Neural progenitor cell (in vitro differentiated cells): ENCODE data around the gene PEX3. TPM values are rescaled to one million over a fixed set of nuclear protein-coding genes. Genes with fewer than 3 reads are reported as not detected.
A peak's percentile ranks its signal among the peaks of the same experiment; 100 is the strongest.

Experiments used
- DNase-seq: peaks from one replicate; pipeline ENCODE4 v3.0.0-alpha.2; 2016; ENCODE audit warnings: low spot score
- H2AFZ ChIP-seq: fragments of 200-600 bp; sonication (generic); replicated peaks from 2 replicates; pipeline ENCODE4 v1.6.1; 2016; ENCODE audit warnings: antibody characterized with exemption
- H3F3A ChIP-seq: fragments of 200-600 bp; sonication (generic); 2 replicates; pipeline ENCODE4 v1.6.1; 2016; ENCODE audit warnings: antibody characterized with exemption, low read depth
- H3K27ac ChIP-seq: fragments of 200-600 bp; sonication (generic); 2 replicates; pipeline ENCODE4 v1.5.1; 2016; ENCODE audit warnings: mild to moderate bottlenecking
- H3K27me3 ChIP-seq: fragments of 200-600 bp; sonication (generic); 2 replicates; pipeline ENCODE4 v1.6.1; 2016; ENCODE audit warnings: mild to moderate bottlenecking, moderate library complexity
- H3K36me3 ChIP-seq: fragments of 200-600 bp; sonication (generic); 2 replicates; pipeline ENCODE4 v1.5.1; 2016
- H3K4me1 ChIP-seq: fragments of 200-600 bp; sonication (generic); 2 replicates; pipeline ENCODE4 v1.6.1; 2016; ENCODE audit warnings: mixed run types
- H3K4me2 ChIP-seq: fragments of 200-600 bp; sonication (generic); 2 replicates; pipeline ENCODE4 v1.6.1; 2016
- H3K4me3 ChIP-seq: fragments of 200-600 bp; sonication (generic); 2 replicates; pipeline ENCODE4 v1.5.1; 2016
- H3K79me2 ChIP-seq: fragments of 200-600 bp; sonication (generic); 2 replicates; pipeline ENCODE4 v1.6.1; 2016; ENCODE audit warnings: low read depth
- H3K9ac ChIP-seq: fragments of 200-600 bp; sonication (generic); 2 replicates; pipeline ENCODE4 v1.6.1; 2016
- H3K9me3 ChIP-seq: fragments of 200-600 bp; sonication (generic); 2 replicates; pipeline ENCODE4 v1.5.1; 2016; ENCODE audit warnings: low read depth
- H4K20me1 ChIP-seq: fragments of 200-600 bp; sonication (generic); 2 replicates; pipeline ENCODE4 v1.6.1; 2016; ENCODE audit warnings: low read depth
- H3K27ac Mint-ChIP-seq: 3 replicates; pipeline ENCODE4 v1.8.0; 2021; ENCODE audit warnings: mixed read lengths
- H3K27me3 Mint-ChIP-seq: 2 replicates; pipeline ENCODE4 v1.8.0; 2022; ENCODE audit warnings: low read depth, mild to moderate bottlenecking, inconsistent platforms, moderate library complexity, mixed read lengths; ENCODE audit not compliant: insufficient read depth
- H3K36me3 Mint-ChIP-seq: 3 replicates; pipeline ENCODE4 v1.8.0; 2021; ENCODE audit warnings: mixed read lengths
- H3K4me1 Mint-ChIP-seq: 3 replicates; pipeline ENCODE4 v1.8.0; 2021; ENCODE audit warnings: mixed read lengths
- H3K4me3 Mint-ChIP-seq: 3 replicates; pipeline ENCODE4 v1.8.0; 2021; ENCODE audit warnings: mild to moderate bottlenecking, moderate library complexity, mixed read lengths
- H3K9me3 Mint-ChIP-seq: 3 replicates; pipeline ENCODE4 v1.8.0; 2020; ENCODE audit warnings: mixed read lengths
- EZH2 ChIP-seq: fragments of 200-600 bp; sonication (generic); IDR thresholded peaks from 2 replicates; pipeline ENCODE4 v1.6.1; 2017; ENCODE audit warnings: antibody characterized with exemption, mild to moderate bottlenecking, moderate library complexity
- EZH2phosphoT487 ChIP-seq: fragments of 200-600 bp; sonication (generic); IDR thresholded peaks from 2 replicates; pipeline ENCODE4 v1.6.1; 2017; ENCODE audit warnings: antibody characterized with exemption
- total RNA-seq: library from RNA; depleted of rRNA; stranded (reverse); fragments of >200 nt; gene quantifications from 2 replicates; pipeline ENCODE4 v1.2.3, GENCODE V29; 2015; ENCODE audit warnings: low replicate concordance
- TF ChIP-seq, protein P1 (sequence below): fragments of 200-600 bp; sonication (generic); IDR thresholded peaks from 2 replicates; pipeline ENCODE4 v1.5.1; 2017; ENCODE audit warnings: antibody characterized with exemption, mild to moderate bottlenecking

PEX3 gene
- total RNA-seq, 1 donor from 2014 or later = 25.5 TPM

DNA sequence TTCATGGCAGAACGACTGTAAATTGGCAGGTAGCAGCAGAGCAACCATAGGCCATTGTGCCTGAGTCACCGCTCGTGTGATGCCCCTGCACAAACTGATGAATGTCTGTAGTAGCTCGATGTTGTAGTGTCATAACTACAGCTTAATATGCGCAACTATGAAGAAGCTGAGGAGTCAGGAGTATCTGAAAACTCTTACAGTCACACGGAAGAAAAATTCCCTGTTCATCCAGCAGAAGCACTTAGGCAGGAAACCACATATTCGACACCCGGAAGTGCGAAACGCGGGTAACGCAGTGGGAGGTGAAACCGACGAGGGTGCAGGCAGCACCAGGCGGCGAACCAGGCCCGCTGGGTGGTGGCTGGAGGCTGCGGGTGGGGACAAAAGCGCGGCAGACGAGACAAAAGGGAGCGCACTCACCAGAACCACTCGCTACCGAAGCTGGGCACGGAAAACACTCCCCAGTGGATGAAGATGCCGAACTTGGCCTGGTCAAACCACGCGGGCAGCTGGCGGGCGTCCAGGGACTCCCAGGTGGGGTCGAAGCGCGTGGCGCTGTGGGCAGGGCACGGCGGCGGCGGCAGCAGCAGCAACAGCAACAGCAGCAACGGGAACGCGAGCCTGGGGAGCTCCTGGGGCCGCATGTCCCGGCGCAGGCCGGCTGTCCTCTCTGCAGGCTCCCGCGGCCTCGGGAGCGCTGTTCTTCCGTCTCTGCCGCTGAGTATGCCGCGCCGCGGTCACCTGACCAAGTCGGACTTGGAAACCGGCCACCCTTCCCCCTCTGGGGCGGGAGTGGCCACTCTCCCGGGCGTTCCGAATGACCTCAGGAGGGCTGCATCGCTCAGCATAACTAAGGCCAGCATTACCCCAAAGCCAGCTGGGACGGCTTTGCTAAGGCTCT lies 60.6 kb downstream of the PEX3 start, which contains the start of gene FUCA2:
TSS of gene FUCA2 (minus strand) at position 730 of the 901 bp plus-strand sequence. CDS start at position 644, 86 bp downstream.
- peaks cover 4% of the 10 kb centered on the region for H3F3A ChIP-seq
- Mint-ChIP-seq H3K27ac (peak within 1 kb of the TSS; percentile 93), H3K4me1 (peaks cover 34% of the 10 kb centered on the region), H3K27me3 (peaks cover 4% of the 10 kb centered on the region), H3K4me3 (peak within 1 kb of the TSS; percentile 87), H3K9me3 (peaks cover 2% of the 10 kb centered on the region), H3K36me3 (peaks cover 18% of the 10 kb centered on the region)
- peak within 1 kb of the TSS; percentile 87 for H2AFZ ChIP-seq
- H3K27ac ChIP-seq = no peak within 1 kb of the TSS
- peaks cover 13% of the 10 kb centered on the region for H3K79me2 ChIP-seq
- no peaks in the 10 kb centered on the region for H4K20me1 ChIP-seq
- TF ChIP-seq, protein P1, sequence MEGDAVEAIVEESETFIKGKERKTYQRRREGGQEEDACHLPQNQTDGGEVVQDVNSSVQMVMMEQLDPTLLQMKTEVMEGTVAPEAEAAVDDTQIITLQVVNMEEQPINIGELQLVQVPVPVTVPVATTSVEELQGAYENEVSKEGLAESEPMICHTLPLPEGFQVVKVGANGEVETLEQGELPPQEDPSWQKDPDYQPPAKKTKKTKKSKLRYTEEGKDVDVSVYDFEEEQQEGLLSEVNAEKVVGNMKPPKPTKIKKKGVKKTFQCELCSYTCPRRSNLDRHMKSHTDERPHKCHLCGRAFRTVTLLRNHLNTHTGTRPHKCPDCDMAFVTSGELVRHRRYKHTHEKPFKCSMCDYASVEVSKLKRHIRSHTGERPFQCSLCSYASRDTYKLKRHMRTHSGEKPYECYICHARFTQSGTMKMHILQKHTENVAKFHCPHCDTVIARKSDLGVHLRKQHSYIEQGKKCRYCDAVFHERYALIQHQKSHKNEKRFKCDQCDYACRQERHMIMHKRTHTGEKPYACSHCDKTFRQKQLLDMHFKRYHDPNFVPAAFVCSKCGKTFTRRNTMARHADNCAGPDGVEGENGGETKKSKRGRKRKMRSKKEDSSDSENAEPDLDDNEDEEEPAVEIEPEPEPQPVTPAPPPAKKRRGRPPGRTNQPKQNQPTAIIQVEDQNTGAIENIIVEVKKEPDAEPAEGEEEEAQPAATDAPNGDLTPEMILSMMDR = peak; percentile 3
- no peak for TF ChIP-seq EZH2phosphoT487
- peaks cover 3% of the 10 kb centered on the region for H3K4me1 ChIP-seq
- DNase-seq = peak; percentile 88
- H3K9ac ChIP-seq = no peak within 1 kb of the TSS
- no peaks in the 10 kb centered on the region for H3K27me3 ChIP-seq
- H3K4me3 ChIP-seq = peak within 1 kb of the TSS; percentile 51
- H3K36me3 ChIP-seq = no peaks in the 10 kb centered on the region
- H3K9me3 ChIP-seq = no peaks in the 10 kb centered on the region
- peak within 1 kb of the TSS; percentile 78 for H3K4me2 ChIP-seq

DNA sequence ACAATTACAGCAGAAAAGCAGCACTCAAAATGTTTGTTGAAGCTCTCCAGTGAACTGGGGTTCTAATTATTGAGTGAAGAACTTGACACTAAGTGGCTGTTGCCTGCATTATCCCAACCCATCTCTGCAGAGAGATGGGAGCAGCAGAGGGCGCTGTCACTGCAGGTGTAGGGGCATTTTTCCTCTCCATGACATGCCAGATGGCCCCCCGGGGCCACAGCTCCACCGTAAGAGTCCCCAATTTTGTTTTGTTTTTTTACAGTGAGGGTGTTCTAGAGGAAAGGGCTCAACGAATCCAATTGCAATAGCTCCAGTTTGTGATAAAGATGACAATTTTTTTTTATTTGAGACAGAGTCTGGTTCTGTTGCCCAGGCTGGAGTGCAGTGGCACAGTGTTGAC lies 62.8 kb downstream of the PEX3 start:
- H3K79me2 ChIP-seq = peaks cover 13% of the 10 kb centered on the region
- Mint-ChIP-seq H3K27ac (peak overlapping the region; percentile 70), H3K9me3 (peaks cover 2% of the 10 kb centered on the region), H3K36me3 (peaks cover 5% of the 10 kb centered on the region), H3K4me3 (peak overlapping the region; percentile 63), H3K27me3 (peaks cover 4% of the 10 kb centered on the region), H3K4me1 (peaks cover 35% of the 10 kb centered on the region)
- peaks cover 4% of the 10 kb centered on the region for H3K27me3 ChIP-seq
- peak; percentile 59 for DNase-seq
- H3K4me3 ChIP-seq = no peak overlapping the region
- H3F3A ChIP-seq = peaks cover 4% of the 10 kb centered on the region
- no peak overlapping the region for H3K9ac ChIP-seq
- H3K27ac ChIP-seq = no peak overlapping the region
- no peaks in the 10 kb centered on the region for H3K9me3 ChIP-seq
- H3K36me3 ChIP-seq = no peaks in the 10 kb centered on the region
- H4K20me1 ChIP-seq = no peaks in the 10 kb centered on the region
- H3K4me1 ChIP-seq = peaks cover 11% of the 10 kb centered on the region
- H2AFZ ChIP-seq = no peak overlapping the region
- TF ChIP-seq, protein P1 = peak; percentile 69
- TF ChIP-seq EZH2phosphoT487 (no peak), EZH2 (no peak)
- H3K4me2 ChIP-seq = no peak overlapping the region

DNA sequence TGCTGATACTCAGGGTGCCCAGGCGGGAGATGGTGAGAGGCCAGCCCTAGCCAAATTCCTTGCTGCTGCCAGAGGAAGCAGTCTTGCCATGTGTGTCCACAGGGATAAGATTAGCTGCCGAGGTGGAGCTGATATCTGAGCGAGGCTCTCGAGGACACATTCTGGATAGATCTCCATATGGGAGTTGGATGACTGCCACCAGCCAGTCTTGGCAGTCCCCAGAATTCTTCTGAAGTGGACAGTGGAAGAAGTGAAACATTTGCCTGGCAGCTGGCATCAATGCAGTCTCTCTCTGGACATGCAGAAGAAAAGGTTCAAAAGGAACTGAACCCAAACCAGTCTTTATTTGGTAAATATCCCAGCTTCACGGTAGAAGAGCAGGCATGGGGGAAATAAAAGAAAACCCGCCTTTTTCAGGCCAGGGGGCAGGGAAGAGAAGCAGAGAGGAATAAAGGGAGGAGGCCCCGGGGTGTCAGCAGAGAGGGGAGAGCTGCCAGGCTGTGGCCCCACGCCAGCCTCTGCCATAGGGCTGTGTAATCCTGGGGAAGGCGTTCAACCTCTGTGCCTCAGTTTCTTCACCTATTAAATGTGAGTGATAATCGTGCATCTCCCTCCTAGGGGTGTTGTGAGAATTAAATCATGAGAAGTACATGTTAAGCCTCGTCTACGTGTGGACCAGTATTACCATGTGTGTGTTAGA lies 64.6 kb downstream of the PEX3 start:
- Histone ChIP-seq H3K27ac (no peak overlapping the region), H3K4me2 (no peak overlapping the region), H3K27me3 (peaks cover 4% of the 10 kb centered on the region), H3K9me3 (no peaks in the 10 kb centered on the region), H3K4me3 (no peak overlapping the region), H2AFZ (no peak overlapping the region), H3K36me3 (no peaks in the 10 kb centered on the region), H3K4me1 (peaks cover 7% of the 10 kb centered on the region), H3K9ac (no peak overlapping the region), H3F3A (peaks cover 4% of the 10 kb centered on the region), H4K20me1 (no peaks in the 10 kb centered on the region), H3K79me2 (peaks cover 9% of the 10 kb centered on the region)
- Mint-ChIP-seq H3K27me3 (peaks cover 4% of the 10 kb centered on the region), H3K4me3 (no peak overlapping the region), H3K9me3 (peaks cover 5% of the 10 kb centered on the region), H3K27ac (no peak overlapping the region), H3K36me3 (peaks cover 3% of the 10 kb centered on the region), H3K4me1 (peaks cover 24% of the 10 kb centered on the region)
- no peak for DNase-seq
- TF ChIP-seq EZH2 = no peak
